ENCODE results near the gene RFTN1. TPM values are rescaled to one million over a fixed set of nuclear protein-coding genes. Genes with fewer than 3 reads are reported as not detected.

Gene RFTN1
- total RNA-seq, 1 donor from 2014 or later: 20.9 TPM

DNA sequence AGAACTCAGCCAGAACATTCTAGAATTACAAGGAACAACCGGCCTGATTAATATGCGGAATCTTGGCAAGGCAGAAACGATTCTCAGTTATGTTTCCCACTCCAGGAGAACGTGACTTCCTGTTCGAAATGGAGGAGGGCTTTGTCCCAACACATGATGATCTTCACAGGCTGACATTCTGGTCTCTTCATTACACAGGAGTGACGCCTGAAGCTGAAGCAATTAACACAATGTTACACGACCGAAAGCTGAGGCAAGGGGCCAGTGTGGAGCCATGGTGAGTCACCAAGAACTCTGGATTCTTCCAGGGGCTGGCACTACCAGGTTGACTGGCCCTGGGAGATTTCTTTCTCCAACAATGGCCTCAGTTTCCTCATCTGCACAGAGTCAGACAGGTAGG, 40.9 kb downstream of the RFTN1 start:
- ATAC-seq: no peak
- no peak for DNase-seq (ENCODE audit: low spot score)

DNA sequence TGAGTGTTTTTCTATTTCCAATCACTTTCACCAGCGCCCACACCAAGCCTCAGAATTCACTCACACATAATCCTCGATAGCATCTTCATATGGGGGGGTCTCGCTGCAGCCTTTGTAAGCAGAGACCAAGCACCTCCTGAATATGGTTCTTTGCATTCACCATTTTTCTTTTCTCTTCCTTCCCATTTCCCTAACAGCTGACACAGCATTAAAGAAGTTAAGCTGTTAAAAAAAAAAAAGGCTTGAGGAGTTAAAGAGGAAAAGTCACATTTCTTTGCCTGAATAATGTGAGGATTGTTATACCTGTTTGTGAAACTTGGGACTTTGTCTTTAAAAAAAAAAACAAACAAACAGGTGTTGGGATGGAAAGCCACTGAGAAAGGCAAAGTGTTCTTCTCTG, 41.6 kb downstream of the RFTN1 start:
- DNase-seq (ENCODE audit: low spot score): no peak
- ATAC-seq: no peak

GRCh38 chr3:16470590-16470989, 42.9 kb downstream of the RFTN1 start:
- no peak for ATAC-seq
- DNase-seq (ENCODE audit: low spot score): no peak

DNA sequence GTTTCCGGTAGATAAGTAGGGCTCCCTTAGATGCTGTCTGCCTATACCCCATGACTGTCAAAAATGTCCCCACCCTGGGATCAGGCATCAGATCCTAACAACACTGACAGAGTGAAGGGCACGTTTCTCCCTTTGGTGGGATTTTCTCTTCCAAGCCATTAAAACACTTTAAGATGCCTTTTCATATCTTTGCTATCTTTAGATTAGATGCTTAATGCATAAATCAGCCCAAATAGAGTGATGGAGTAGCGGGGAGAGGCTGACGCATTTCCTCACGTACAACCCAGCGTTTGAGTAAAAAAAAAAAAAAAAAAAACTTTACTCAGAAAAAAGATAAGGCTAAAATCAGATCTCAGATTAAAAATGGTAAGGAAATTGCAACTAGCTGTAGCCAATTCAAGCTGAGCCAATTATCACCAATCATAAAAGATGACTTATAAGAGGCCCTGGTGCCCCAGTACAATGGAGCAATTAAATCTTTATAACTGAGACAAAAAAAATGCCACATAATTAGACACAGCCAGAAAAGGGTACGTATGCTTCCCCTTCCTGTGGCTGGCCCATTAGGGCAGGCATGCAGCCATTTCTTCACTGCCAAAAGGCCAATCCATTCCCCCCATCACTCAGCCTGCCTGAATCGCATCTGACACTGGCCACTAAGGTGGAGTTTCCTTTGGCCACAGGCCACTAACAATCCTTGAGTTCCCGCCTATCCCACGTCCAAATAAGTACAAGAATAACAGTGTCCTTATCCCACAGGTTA, 45.0 kb downstream of the RFTN1 start:
- ATAC-seq (no peak), DNase-seq (ENCODE audit: low spot score) (no peak)

DNA sequence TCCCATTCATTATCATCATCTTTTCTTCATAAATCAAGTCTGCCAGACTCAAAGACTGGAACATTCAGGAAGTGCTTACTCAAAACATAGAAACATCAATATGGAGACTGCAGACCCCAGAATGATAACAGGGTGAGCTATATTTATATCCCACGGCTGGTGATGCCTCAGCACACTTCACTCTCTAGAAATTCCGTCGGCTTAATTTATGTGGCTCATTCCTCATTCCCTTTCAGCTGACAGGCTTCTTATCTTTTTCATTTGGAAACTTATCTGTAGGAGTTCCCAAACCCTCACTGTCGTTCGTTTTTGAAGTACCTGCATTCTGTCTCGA, 45.5 kb downstream of the RFTN1 start:
- ATAC-seq (no peak), DNase-seq (ENCODE audit: low spot score) (no peak)

- DNase-seq (ENCODE audit: low spot score) (no peak), ATAC-seq (no peak)
Observed at GRCh38 chr3:16467393-16467792, 46.1 kb downstream of the RFTN1 start.

GRCh38 chr3:16466822-16467221, 46.7 kb downstream of the RFTN1 start:
- ATAC-seq: no peak
- DNase-seq (ENCODE audit: low spot score): no peak

- ATAC-seq: peak; percentile 34
- no peak for DNase-seq (ENCODE audit: low spot score)
Observed at GRCh38 chr3:16464511-16465148, 48.9 kb downstream of the RFTN1 start.

DNA sequence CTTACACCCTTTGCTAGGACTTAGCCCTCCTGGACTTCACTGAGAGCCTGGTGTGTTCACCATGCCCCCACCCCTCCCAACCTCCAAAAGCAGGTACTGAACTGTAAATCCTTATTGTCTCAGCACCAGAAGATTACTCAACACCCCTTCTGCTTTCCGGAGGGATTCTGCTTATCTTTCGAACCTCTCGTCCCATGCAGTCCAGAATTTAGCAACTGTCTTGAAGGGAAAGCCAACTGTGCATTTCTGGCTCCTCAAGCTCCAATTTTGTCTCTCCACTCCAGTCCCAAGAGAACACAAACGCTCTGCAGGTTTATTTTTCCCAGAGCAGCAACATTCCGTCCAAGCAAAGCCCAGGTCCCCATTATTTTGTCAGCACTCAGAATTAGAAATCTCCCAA, 49.6 kb downstream of the RFTN1 start:
- ATAC-seq: no peak
- no peak for DNase-seq (ENCODE audit: low spot score)

DNA sequence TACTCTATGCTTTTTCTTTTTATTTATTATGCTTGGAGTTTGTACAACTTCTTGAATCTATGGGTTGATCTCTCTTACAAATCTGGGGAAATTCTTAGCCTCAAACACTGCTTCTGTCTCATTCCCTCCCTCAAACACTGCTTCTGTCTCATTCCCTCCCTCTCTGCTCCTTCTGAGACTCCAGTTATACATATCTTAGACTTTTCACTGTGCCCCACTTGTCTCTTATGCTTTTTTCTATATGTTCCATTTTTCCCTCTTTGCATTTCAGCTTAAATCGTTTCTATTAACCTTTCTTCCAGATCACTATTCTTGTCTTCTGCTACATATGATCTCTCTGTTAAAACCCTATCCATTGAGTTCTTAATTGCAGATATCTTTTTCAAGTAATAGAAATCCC, 50.4 kb downstream of the RFTN1 start:
- ATAC-seq (no peak), DNase-seq (ENCODE audit: low spot score) (no peak)

DNA sequence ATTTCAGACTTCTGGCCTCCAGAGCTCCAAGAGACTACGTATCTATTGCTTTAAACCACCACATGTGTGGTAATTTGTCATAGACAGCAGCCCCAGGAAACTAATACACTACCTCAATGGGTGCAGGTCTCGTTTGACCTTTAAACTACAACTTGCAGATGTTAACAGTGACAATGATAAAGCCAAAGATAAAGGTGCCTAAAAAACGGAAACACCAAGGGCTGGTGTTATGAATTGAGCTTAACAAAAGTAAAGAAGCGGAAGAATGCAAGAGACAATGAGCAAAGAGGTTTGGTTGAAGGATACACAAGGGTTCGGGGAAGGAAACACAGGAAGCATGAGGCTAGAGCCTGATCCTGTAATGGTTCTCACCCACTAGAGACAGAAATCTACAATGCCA, 50.8 kb downstream of the RFTN1 start:
- ATAC-seq (no peak), DNase-seq (ENCODE audit: low spot score) (no peak)

GRCh38 chr3:16461463-16462245, 51.8 kb downstream of the RFTN1 start:
- ATAC-seq (no peak), DNase-seq (ENCODE audit: low spot score) (no peak)

GRCh38 chr3:16460886-16461285, 52.6 kb downstream of the RFTN1 start:
- DNase-seq (ENCODE audit: low spot score): no peak
- ATAC-seq: no peak

DNA sequence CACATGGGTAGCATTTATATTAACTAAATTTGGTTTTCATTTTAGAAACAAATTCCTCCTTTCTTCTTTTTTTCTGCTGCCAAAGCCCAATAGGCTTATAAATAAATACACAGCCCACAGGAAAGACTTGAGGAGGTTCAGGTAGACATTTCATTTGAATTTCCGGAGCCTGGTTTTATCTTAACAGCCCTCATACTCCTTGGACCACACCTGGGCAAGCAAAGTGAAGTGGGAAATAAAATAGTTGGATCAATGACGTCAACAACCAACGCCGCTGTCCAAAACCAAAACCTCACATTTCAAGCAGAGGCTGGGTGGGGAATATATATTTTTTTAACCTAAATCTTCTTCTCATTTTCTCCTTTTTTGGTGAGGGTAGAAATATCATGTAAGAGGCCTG, 53.2 kb downstream of the RFTN1 start:
- DNase-seq (ENCODE audit: low spot score) (no peak), ATAC-seq (no peak)

GRCh38 chr3:16456784-16457415, 56.6 kb downstream of the RFTN1 start:
- ATAC-seq: no peak
- DNase-seq (ENCODE audit: low spot score): no peak

GRCh38 chr3:16455966-16456365, 57.5 kb downstream of the RFTN1 start:
- DNase-seq (ENCODE audit: low spot score): no peak
- ATAC-seq: no peak

DNA sequence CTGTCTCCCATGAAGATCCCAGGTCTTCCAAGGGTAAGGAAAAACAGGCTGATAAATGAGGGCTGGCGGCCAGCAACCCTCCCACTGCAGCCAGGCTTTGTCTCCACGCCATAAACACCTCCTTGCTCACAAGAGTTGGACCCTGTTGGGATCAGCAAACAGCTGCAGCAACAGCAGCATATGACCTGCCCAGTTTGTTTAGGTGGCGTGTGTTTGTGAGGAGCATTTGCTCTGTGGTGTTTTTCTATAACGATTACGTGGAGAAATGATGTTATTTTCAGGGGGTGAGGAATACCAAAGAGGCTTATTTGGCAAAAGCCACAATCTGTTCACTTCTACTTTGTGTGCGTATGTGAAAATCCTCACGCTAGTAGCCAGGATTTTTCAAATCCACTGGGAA, 58.5 kb downstream of the RFTN1 start:
- DNase-seq (ENCODE audit: low spot score) (no peak), ATAC-seq (no peak)

GRCh38 chr3:16452261-16452660, 61.2 kb downstream of the RFTN1 start:
- ATAC-seq (no peak), DNase-seq (ENCODE audit: low spot score) (no peak)

DNA sequence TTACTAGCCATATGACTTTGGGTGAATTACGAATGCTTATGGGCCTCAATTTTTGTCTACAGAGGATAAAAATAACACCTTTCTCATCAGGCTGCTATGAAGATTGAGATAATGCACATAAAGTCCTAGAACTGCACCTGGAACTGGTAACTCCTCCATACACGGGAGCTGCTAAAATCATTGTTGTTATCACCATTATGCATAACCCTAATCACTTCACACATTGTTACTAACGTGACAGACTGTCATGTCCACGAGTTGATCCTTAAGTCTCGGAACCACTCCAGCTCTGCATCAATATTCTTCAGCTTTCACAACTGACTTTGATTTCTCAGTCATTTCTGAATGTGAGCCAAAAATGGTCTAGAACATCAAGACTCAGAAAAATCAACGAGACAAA, 64.1 kb downstream of the RFTN1 start:
- ATAC-seq (no peak), DNase-seq (ENCODE audit: low spot score) (no peak)

DNA sequence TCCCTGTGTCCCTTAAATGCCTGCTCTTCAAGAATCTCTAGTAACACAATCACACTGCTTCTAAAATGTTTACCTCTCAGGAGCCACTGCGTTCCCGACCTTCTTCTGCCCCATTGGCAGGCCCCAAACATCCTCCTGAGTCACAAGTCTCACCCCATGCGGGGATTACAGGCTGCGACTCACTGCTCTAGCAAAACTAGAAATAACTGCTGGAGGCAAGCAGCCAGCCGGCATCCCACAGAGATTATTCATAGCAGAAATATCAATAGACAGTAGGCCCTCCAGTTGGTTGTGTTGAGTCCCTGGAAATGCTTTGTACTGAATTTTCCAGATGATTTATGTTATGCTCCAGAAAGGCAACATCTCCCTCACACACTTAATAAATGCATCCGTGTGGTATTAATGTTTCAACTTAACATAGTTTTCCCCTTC, 64.8 kb downstream of the RFTN1 start:
- DNase-seq (ENCODE audit: low spot score) (no peak), ATAC-seq (no peak)

DNA sequence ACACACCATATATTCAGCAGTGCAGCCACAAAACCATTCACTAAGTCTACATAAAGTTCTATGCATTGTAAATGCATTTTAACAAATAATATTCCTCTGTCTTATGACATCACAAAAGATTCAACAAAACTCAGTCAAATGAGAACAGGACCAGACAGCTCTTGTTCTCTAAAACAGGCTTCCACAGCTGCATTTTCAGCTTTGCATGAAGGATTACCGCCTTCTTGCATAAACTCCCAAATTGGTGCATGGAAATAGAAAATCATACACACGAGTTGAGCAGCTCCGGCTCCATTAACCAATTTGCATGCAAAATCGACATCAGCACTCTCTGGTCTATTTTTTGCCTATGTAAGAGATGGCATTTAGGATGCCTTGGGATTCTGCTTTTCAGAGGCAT, 66.4 kb downstream of the RFTN1 start:
- no peak for ATAC-seq
- DNase-seq (ENCODE audit: low spot score): no peak

GRCh38 chr3:16444344-16444743, 69.2 kb downstream of the RFTN1 start:
- no peak for DNase-seq (ENCODE audit: low spot score)
- no peak for ATAC-seq

Measured in left lobe of liver (tissue), 2 donors.